Liver (tissue), 3 donors: Measurements from ENCODE around the gene UBE2R2.

ENCODE experiments used
- ATF3 ChIP-seq: IDR thresholded peaks from 2 replicates; pipeline ENCODE4 v1.6.1; 2016; ENCODE audit warnings: antibody characterized with exemption
- CTCF ChIP-seq: fragments of 150-350 bp; IDR thresholded peaks from 2 replicates; pipeline ENCODE4 v1.5.1; 2017; ENCODE audit warnings: improper control_type of control experiment, low read depth, low read length; ENCODE audit not compliant: missing input control
- FOXA1 ChIP-seq: IDR thresholded peaks from 2 replicates; pipeline ENCODE4 v1.6.1; 2016; ENCODE audit warnings: antibody characterized with exemption
- GABPA ChIP-seq, 2 donors: IDR thresholded peaks in 1 of 2; conservative IDR thresholded peaks in 1 of 2; 2 replicates each; pipeline ENCODE4 v1.6.1; 2016; ENCODE audit warnings: antibody characterized with exemption in 2 of 2, mild to moderate bottlenecking in 1 of 2, moderate library complexity in 1 of 2
- MAX ChIP-seq: IDR thresholded peaks from 2 replicates; pipeline ENCODE4 v1.6.1; 2016; ENCODE audit warnings: antibody characterized with exemption
- NR2F2 ChIP-seq: IDR thresholded peaks from 2 replicates; pipeline ENCODE4 v1.6.1; 2016; ENCODE audit warnings: antibody characterized with exemption
- RAD21 ChIP-seq, 2 donors: IDR thresholded peaks; 2 replicates each; pipeline ENCODE4 v1.6.1; 2016; ENCODE audit warnings: antibody characterized with exemption in 2 of 2, mild to moderate bottlenecking in 2 of 2
- REST ChIP-seq: IDR thresholded peaks from 2 replicates; pipeline ENCODE4 v1.6.1; 2016; ENCODE audit warnings: antibody characterized with exemption, mild to moderate bottlenecking
- RXRA ChIP-seq, 2 donors: IDR thresholded peaks; 2 replicates each; pipeline ENCODE4 v1.6.1; 2017 to 2018; ENCODE audit warnings: antibody characterized with exemption in 2 of 2, mild to moderate bottlenecking in 1 of 2
- TAF1 ChIP-seq: conservative IDR thresholded peaks from 2 replicates; pipeline ENCODE4 v1.6.1; 2016; ENCODE audit warnings: antibody characterized with exemption, mild to moderate bottlenecking
- YY1 ChIP-seq: IDR thresholded peaks from 2 replicates; pipeline ENCODE4 v1.6.1; 2016; ENCODE audit warnings: antibody characterized with exemption, mild to moderate bottlenecking
- ZBTB33 ChIP-seq: IDR thresholded peaks from 2 replicates; pipeline ENCODE4 v1.6.1; 2016; ENCODE audit warnings: antibody characterized with exemption
- donor health status: healthy.
- donor health status: healthy.

- TF ChIP-seq RXRA (IDR thresholded peaks at IDR 0.05) (no peak), REST (no peak), CTCF (no peak), MAX (no peak), RAD21 (IDR thresholded peaks at IDR 0.05) (no peak), TAF1 (no peak), ATF3 (no peak), FOXA1 (no peak), NR2F2 (no peak), ZBTB33 (no peak), GABPA (IDR thresholded peaks at IDR 0.05 in 1 of 2, conservative IDR thresholded peaks at IDR 0.05 in 1 of 2) (no peak), YY1 (no peak)
Measured at GRCh38 chr9:33795281-33795680, 21.7 kb upstream of the UBE2R2 start, which contains the start of gene PRSS3.
